ENCODE data around the gene TPP2.

Gene TPP2

DNA sequence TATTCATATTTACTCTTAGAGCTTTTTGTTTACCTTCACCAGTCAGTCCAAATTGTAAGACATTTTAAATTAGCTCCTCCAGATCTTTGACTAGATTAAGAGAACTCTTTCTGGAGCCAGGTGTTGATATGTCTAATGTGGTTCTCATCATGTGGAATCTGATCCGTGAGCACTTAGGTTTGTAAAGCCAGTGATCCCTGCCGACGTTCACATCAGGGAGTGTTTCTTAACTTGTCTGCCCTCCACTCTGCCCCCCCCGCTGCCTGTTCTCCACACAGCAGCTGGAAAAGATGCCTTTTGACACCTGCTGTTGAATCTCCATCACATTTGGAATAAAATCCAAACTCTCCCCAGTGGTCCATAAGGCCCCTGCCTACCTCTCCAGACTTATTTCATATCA, 80.3 kb downstream of the TPP2 start:
- H4K8ac ChIP-seq (ENCODE audit: low read depth, low read length), result no peak overlapping the region
- no peak overlapping the region for H3K56ac ChIP-seq (ENCODE audit: low read length)
- H3K79me2 ChIP-seq (ENCODE audit: control insufficient read depth, insufficient read depth, low read length), result no peaks in the 10 kb centered on the region
- H3K4me1 ChIP-seq (ENCODE audit: control insufficient read depth, low read depth, low read length), result peaks cover 3% of the 10 kb centered on the region
- no peaks in the 10 kb centered on the region for H3K79me1 ChIP-seq (ENCODE audit: low read length)
- H2BK5ac ChIP-seq (ENCODE audit: low read length), result no peak overlapping the region
- no peak overlapping the region for H3K9ac ChIP-seq (ENCODE audit: low read length)
- H3K27me3 ChIP-seq (ENCODE audit: insufficient read depth, low read length, poor library complexity), result no peaks in the 10 kb centered on the region
- no CpG with 5 or more reads among the region's 4 CpGs for WGBS (ENCODE audit: extremely low coverage, insufficient coverage, low lambda C conversion rate)
- H2BK120ac ChIP-seq (ENCODE audit: low read depth, low read length), result no peak overlapping the region
- no peak overlapping the region for H3K4ac ChIP-seq (ENCODE audit: low read depth, low read length)
- no peak overlapping the region for H3K18ac ChIP-seq (ENCODE audit: low read length)
- H3K23ac ChIP-seq (ENCODE audit: low read length), result no peak overlapping the region
- DNase-seq, result no peak
- no peak overlapping the region for H3K27ac ChIP-seq (ENCODE audit: low read depth, low read length)
- no peak overlapping the region for H2BK15ac ChIP-seq (replicated peaks; ENCODE audit: low read depth)
- peaks cover 4% of the 10 kb centered on the region for H3K36me3 ChIP-seq (ENCODE audit: control insufficient read depth, insufficient read depth, low read length)
- H3K4me3 ChIP-seq (ENCODE audit: low read length), result no peak overlapping the region
- no peak overlapping the region for H3K4me2 ChIP-seq (ENCODE audit: low read length)
- no peak overlapping the region for H4K5ac ChIP-seq (ENCODE audit: low read length)
- H2AK5ac ChIP-seq (ENCODE audit: low read length), result no peak overlapping the region

- no peak overlapping the region for H3K27ac ChIP-seq (ENCODE audit: low read depth, low read length)
- no peak overlapping the region for H3K56ac ChIP-seq (ENCODE audit: low read length)
- H2AK5ac ChIP-seq (ENCODE audit: low read length), result no peak overlapping the region
- no peak overlapping the region for H3K4ac ChIP-seq (ENCODE audit: low read depth, low read length)
- H2BK120ac ChIP-seq (ENCODE audit: low read depth, low read length), result no peak overlapping the region
- H2BK5ac ChIP-seq (ENCODE audit: low read length), result no peak overlapping the region
- no peak overlapping the region for H3K9ac ChIP-seq (ENCODE audit: low read length)
- WGBS (ENCODE audit: extremely low coverage, insufficient coverage, low lambda C conversion rate), result no CpG with 5 or more reads among the region's 5 CpGs
- H3K4me3 ChIP-seq (ENCODE audit: low read length), result no peak overlapping the region
- no peaks in the 10 kb centered on the region for H3K4me1 ChIP-seq (ENCODE audit: control insufficient read depth, low read depth, low read length)
- no peaks in the 10 kb centered on the region for H3K79me1 ChIP-seq (ENCODE audit: low read length)
- H3K79me2 ChIP-seq (ENCODE audit: control insufficient read depth, insufficient read depth, low read length), result no peaks in the 10 kb centered on the region
- no peak overlapping the region for H4K5ac ChIP-seq (ENCODE audit: low read length)
- no peak overlapping the region for H2BK15ac ChIP-seq (replicated peaks; ENCODE audit: low read depth)
- no peak overlapping the region for H3K4me2 ChIP-seq (ENCODE audit: low read length)
- H3K36me3 ChIP-seq (ENCODE audit: control insufficient read depth, insufficient read depth, low read length), result peaks cover 2% of the 10 kb centered on the region
- H3K27me3 ChIP-seq (ENCODE audit: insufficient read depth, low read length, poor library complexity), result no peaks in the 10 kb centered on the region
- DNase-seq, result no peak
- no peak overlapping the region for H4K8ac ChIP-seq (ENCODE audit: low read depth, low read length)
- no peak overlapping the region for H3K23ac ChIP-seq (ENCODE audit: low read length)
- H3K18ac ChIP-seq (ENCODE audit: low read length), result no peak overlapping the region
Measured at GRCh38 chr13:102678339-102679107, 81.7 kb downstream of the TPP2 start.

DNA sequence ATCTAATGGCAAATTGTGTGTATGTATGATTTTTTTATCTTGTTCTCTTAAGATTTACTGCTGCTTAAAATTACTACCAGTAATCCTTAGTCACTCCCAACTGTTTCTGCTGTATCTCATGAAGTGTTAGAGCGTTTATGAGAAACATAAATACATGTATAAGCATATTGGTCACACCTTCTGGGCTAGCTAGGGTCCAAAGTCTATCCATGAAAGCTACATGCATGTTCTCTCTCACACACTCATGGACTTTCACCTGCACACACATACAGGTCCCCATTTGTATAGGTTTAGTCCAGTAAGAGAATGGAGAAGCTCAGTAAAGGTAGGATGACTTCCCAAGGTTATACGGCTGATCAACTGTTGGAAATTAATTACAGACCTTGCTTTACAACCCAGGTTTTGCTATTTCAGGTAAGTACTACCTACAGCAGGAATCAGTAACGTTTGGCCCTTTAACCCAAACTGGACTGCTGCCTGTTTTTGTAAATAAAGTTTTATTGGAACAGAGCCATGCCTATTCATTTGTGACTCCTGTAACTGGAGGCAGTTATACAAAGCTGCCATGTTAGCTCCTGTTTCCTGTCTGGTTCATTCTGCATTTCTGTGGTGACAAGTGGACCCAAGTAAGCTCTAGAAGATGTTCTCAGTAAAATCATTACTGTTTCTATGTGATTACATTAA, 82.8 kb downstream of the TPP2 start:
- Histone ChIP-seq H3K23ac (ENCODE audit: low read length) (no peak overlapping the region), H3K79me2 (ENCODE audit: control insufficient read depth, insufficient read depth, low read length) (no peaks in the 10 kb centered on the region), H2BK120ac (ENCODE audit: low read depth, low read length) (no peak overlapping the region), H3K4me3 (ENCODE audit: low read length) (no peak overlapping the region), H4K8ac (ENCODE audit: low read depth, low read length) (no peak overlapping the region), H3K27ac (ENCODE audit: low read depth, low read length) (no peak overlapping the region), H3K4me1 (ENCODE audit: control insufficient read depth, low read depth, low read length) (no peaks in the 10 kb centered on the region), H3K4ac (ENCODE audit: low read depth, low read length) (no peak overlapping the region), H2AK5ac (ENCODE audit: low read length) (no peak overlapping the region), H3K36me3 (ENCODE audit: control insufficient read depth, insufficient read depth, low read length) (peaks cover 2% of the 10 kb centered on the region), H3K9ac (ENCODE audit: low read length) (no peak overlapping the region), H3K27me3 (ENCODE audit: insufficient read depth, low read length, poor library complexity) (no peaks in the 10 kb centered on the region), H2BK15ac (replicated peaks; ENCODE audit: low read depth) (no peak overlapping the region), H2BK5ac (ENCODE audit: low read length) (no peak overlapping the region), H3K18ac (ENCODE audit: low read length) (no peak overlapping the region), H4K5ac (ENCODE audit: low read length) (no peak overlapping the region), H3K4me2 (ENCODE audit: low read length) (no peak overlapping the region), H3K79me1 (ENCODE audit: low read length) (no peaks in the 10 kb centered on the region), H3K56ac (ENCODE audit: low read length) (no peak overlapping the region)
- no peak for DNase-seq
- WGBS (ENCODE audit: extremely low coverage, insufficient coverage, low lambda C conversion rate), result no CpG with 5 or more reads among the region's 3 CpGs

DNA sequence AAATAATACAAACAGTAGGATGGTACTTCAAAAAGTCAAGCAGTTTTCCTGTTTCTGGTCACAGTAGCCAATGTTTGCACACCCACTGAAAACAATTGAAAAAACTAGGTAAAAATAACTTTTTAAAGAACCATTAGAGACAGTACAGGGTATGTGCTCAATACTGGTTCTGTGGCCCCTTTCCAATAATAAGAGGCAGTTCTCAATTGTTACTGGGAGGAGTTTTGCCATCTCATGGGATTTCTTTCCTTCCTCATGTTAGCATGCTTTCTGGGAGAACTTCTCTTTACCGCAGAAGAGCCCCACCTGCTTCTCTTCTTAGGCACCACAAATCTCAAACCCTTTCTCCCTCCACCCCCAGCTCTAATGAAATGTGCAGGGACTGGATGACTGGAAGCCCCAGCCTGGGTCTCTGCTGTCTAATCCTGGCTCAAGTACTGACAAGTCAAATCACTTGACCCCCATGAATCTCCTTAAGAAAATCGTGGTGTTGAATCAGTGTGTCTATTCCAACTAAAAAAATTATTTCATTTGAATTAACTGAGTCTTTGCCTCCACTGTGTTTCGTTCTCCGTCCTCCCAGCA, 83.4 kb downstream of the TPP2 start:
- Histone ChIP-seq H3K23ac (ENCODE audit: low read length) (no peak overlapping the region), H3K4me1 (ENCODE audit: control insufficient read depth, low read depth, low read length) (no peaks in the 10 kb centered on the region), H2BK15ac (replicated peaks; ENCODE audit: low read depth) (no peak overlapping the region), H2AK5ac (ENCODE audit: low read length) (no peak overlapping the region), H3K9ac (ENCODE audit: low read length) (no peak overlapping the region), H2BK5ac (ENCODE audit: low read length) (no peak overlapping the region), H3K36me3 (ENCODE audit: control insufficient read depth, insufficient read depth, low read length) (peaks cover 2% of the 10 kb centered on the region), H3K18ac (ENCODE audit: low read length) (no peak overlapping the region), H3K79me2 (ENCODE audit: control insufficient read depth, insufficient read depth, low read length) (no peaks in the 10 kb centered on the region), H3K4ac (ENCODE audit: low read depth, low read length) (no peak overlapping the region), H3K56ac (ENCODE audit: low read length) (no peak overlapping the region), H3K4me3 (ENCODE audit: low read length) (no peak overlapping the region), H2BK120ac (ENCODE audit: low read depth, low read length) (no peak overlapping the region), H4K5ac (ENCODE audit: low read length) (no peak overlapping the region), H3K27ac (ENCODE audit: low read depth, low read length) (no peak overlapping the region), H3K4me2 (ENCODE audit: low read length) (no peak overlapping the region), H3K79me1 (ENCODE audit: low read length) (no peaks in the 10 kb centered on the region), H3K27me3 (ENCODE audit: insufficient read depth, low read length, poor library complexity) (no peaks in the 10 kb centered on the region), H4K8ac (ENCODE audit: low read depth, low read length) (no peak overlapping the region)
- DNase-seq, result no peak
- no CpG with 5 or more reads among the region's 4 CpGs for WGBS (ENCODE audit: extremely low coverage, insufficient coverage, low lambda C conversion rate)

GRCh38 chr13:102680842-102681740, 84.3 kb downstream of the TPP2 start:
- no peak overlapping the region for H4K5ac ChIP-seq (ENCODE audit: low read length)
- H4K8ac ChIP-seq (ENCODE audit: low read depth, low read length), result no peak overlapping the region
- no peak overlapping the region for H3K4me3 ChIP-seq (ENCODE audit: low read length)
- no peaks in the 10 kb centered on the region for H3K79me1 ChIP-seq (ENCODE audit: low read length)
- no peak overlapping the region for H3K27ac ChIP-seq (ENCODE audit: low read depth, low read length)
- H3K9ac ChIP-seq (ENCODE audit: low read length), result no peak overlapping the region
- H3K4me1 ChIP-seq (ENCODE audit: control insufficient read depth, low read depth, low read length), result no peaks in the 10 kb centered on the region
- no peak overlapping the region for H2BK120ac ChIP-seq (ENCODE audit: low read depth, low read length)
- no peak overlapping the region for H3K56ac ChIP-seq (ENCODE audit: low read length)
- no peaks in the 10 kb centered on the region for H3K27me3 ChIP-seq (ENCODE audit: insufficient read depth, low read length, poor library complexity)
- no peak overlapping the region for H3K4me2 ChIP-seq (ENCODE audit: low read length)
- no peak overlapping the region for H2BK5ac ChIP-seq (ENCODE audit: low read length)
- no peak overlapping the region for H3K23ac ChIP-seq (ENCODE audit: low read length)
- H2BK15ac ChIP-seq (replicated peaks; ENCODE audit: low read depth), result no peak overlapping the region
- no peak overlapping the region for H2AK5ac ChIP-seq (ENCODE audit: low read length)
- H3K4ac ChIP-seq (ENCODE audit: low read depth, low read length), result no peak overlapping the region
- DNase-seq, result no peak
- H3K36me3 ChIP-seq (ENCODE audit: control insufficient read depth, insufficient read depth, low read length), result peaks cover 2% of the 10 kb centered on the region
- no peaks in the 10 kb centered on the region for H3K79me2 ChIP-seq (ENCODE audit: control insufficient read depth, insufficient read depth, low read length)
- no peak overlapping the region for H3K18ac ChIP-seq (ENCODE audit: low read length)
- WGBS (ENCODE audit: extremely low coverage, insufficient coverage, low lambda C conversion rate), result no CpG with 5 or more reads among the region's 5 CpGs
